GM18519 (cell line): ENCODE measurements around the gene MBLAC1.
A peak's percentile ranks its signal among the peaks of the same experiment; 100 is the strongest.
"Not testable (repeated sequence)": the region's sequence is repeated elsewhere in the genome, so short reads cannot be mapped to it uniquely, and the experiment has no call there.

Experiments used
- ATAC-seq: cut with Tn5 transposase; IDR thresholded peaks from one replicate; pipeline ENCODE4 v1.9.1; 2021; ENCODE audit warnings: mild to moderate bottlenecking, moderate library complexity; ENCODE audit not compliant: unreplicated experiment, low FRiP score

The MBLAC1 gene

GRCh38 chr7:100119970-100120732 lies 6.6 kb upstream of the MBLAC1 start:
- ATAC-seq, result peak; percentile 9

- no peak for ATAC-seq
Measured at GRCh38 chr7:100120733-100121036, 6.1 kb upstream of the MBLAC1 start.

- ATAC-seq, result no peak
Measured at GRCh38 chr7:100122067-100122466, 4.7 kb upstream of the MBLAC1 start.

- no peak for ATAC-seq
Measured at GRCh38 chr7:100122568-100122967, 4.2 kb upstream of the MBLAC1 start.

- no peak for ATAC-seq
Measured at GRCh38 chr7:100124301-100125230, 2.2 kb upstream of the MBLAC1 start.

- peak; percentile 8 for ATAC-seq
Measured at GRCh38 chr7:100126239-100126930, 382 bp upstream of the MBLAC1 start.

- peak; percentile 9 for ATAC-seq
Measured at GRCh38 chr7:100127866-100128636, 1.3 kb downstream of the MBLAC1 start.

- no peak for ATAC-seq
Measured at GRCh38 chr7:100128637-100128963, 1.8 kb downstream of the MBLAC1 start.

- ATAC-seq, result not testable (repeated sequence)
Measured at GRCh38 chr7:100130220-100130607, 3.4 kb downstream of the MBLAC1 start.

GRCh38 chr7:100130608-100131453 lies 4.1 kb downstream of the MBLAC1 start:
- ATAC-seq, result no peak

- ATAC-seq, result no peak
Measured at GRCh38 chr7:100132126-100132525, 5.4 kb downstream of the MBLAC1 start.

- no peak for ATAC-seq
Measured at GRCh38 chr7:100132697-100133151, 6.0 kb downstream of the MBLAC1 start.

- ATAC-seq, result no peak
Measured at GRCh38 chr7:100137851-100138760, 11.3 kb downstream of the MBLAC1 start.

GRCh38 chr7:100141555-100141949 lies 14.8 kb downstream of the MBLAC1 start:
- ATAC-seq, result no peak

GRCh38 chr7:100142461-100142860 lies 15.7 kb downstream of the MBLAC1 start:
- no peak for ATAC-seq

- ATAC-seq, result not testable (repeated sequence)
Measured at GRCh38 chr7:100146350-100146749, 19.6 kb downstream of the MBLAC1 start.

GRCh38 chr7:100147278-100147677 lies 20.5 kb downstream of the MBLAC1 start:
- ATAC-seq, result no peak

- ATAC-seq, result no peak
Measured at GRCh38 chr7:100148225-100148558, 21.4 kb downstream of the MBLAC1 start.
